ENCODE measurements around the gene TAS2R46.

GRCh38 chr12:11014234-11014633 lies 47.9 kb downstream of the TAS2R46 start:
- TF ChIP-seq POLR2A (IDR thresholded peaks at IDR 0.05) (no peak), CTCF (IDR thresholded peaks at IDR 0.05) (no peak)
